GM13977 (cell line): Measurements from ENCODE around the gene ATP13A2.
"Not testable (repeated sequence)": the region's sequence is repeated elsewhere in the genome, so short reads cannot be mapped to it uniquely, and the experiment has no call there.

Experiments
- DNase-seq: peaks from one replicate; pipeline ENCODE4 v3.0.0; 2012; ENCODE audit warnings: low spot score
- in situ Hi-C: fragments of 300-500 bp; cut with MboI; formaldehyde crosslinking; loops from one replicate; pipeline ENCODE4 v1.12.0; 2022; ENCODE audit warnings: low sequenced_read_pairs, low pct_unique_long_range_greater_than_20kb, mixed read lengths, inconsistent platforms; ENCODE audit not compliant: unreplicated experiment
- TF ChIP-seq, protein P1 (sequence below): IDR thresholded peaks from 2 replicates; pipeline ENCODE4 v1.5.1; 2012; ENCODE audit warnings: mild to moderate bottlenecking, control low read depth; ENCODE audit not compliant: insufficient read depth; ENCODE audit errors: extremely low read depth, missing control alignments

ATP13A2 gene

GRCh38 chr1:16967962-16968361 lies 43.8 kb downstream of the ATP13A2 start:
- DNase-seq = no peak
- in situ Hi-C loops = no loop called here

DNA sequence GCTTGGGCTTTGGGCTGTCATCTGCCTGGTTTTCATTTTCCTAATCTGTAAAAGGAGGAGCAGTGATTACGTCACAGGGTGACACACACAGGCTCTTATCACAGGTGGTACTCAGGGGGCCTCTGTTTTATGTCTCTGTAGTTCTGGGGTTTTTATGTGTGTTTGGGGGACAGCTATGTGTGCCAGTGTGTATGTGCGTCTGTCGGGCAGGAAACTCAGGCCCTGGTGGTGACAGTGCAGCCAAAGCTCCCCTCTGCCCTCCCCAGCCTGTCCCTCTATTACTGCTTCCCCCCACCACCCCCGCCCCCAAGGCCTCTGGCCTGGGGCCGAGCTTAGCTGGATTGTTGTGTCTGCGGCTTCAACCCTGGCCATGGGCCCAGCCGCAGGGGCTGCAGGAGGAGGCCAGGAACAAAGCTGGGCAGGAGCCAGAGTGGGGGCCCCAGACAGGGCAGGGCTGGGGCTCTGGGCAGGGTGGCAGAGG lies 44.6 kb downstream of the ATP13A2 start:
- no peak for DNase-seq

More at GRCh38 chr1:16967962-16968361, 43.8 kb downstream of the ATP13A2 start:
- TF ChIP-seq, protein P1, sequence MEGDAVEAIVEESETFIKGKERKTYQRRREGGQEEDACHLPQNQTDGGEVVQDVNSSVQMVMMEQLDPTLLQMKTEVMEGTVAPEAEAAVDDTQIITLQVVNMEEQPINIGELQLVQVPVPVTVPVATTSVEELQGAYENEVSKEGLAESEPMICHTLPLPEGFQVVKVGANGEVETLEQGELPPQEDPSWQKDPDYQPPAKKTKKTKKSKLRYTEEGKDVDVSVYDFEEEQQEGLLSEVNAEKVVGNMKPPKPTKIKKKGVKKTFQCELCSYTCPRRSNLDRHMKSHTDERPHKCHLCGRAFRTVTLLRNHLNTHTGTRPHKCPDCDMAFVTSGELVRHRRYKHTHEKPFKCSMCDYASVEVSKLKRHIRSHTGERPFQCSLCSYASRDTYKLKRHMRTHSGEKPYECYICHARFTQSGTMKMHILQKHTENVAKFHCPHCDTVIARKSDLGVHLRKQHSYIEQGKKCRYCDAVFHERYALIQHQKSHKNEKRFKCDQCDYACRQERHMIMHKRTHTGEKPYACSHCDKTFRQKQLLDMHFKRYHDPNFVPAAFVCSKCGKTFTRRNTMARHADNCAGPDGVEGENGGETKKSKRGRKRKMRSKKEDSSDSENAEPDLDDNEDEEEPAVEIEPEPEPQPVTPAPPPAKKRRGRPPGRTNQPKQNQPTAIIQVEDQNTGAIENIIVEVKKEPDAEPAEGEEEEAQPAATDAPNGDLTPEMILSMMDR = no peak

GRCh38 chr1:16966282-16966681 lies 45.4 kb downstream of the ATP13A2 start:
- TF ChIP-seq, protein P1 = no peak
- in situ Hi-C loops = no loop called here
- DNase-seq = no peak

More for the DNA sequence above, 44.6 kb downstream of the ATP13A2 start:
- TF ChIP-seq, protein P1 = no peak
- in situ Hi-C loops = no loop called here

GRCh38 chr1:16965486-16966067 lies 46.2 kb downstream of the ATP13A2 start:
- TF ChIP-seq, protein P1 = no peak
- no peak for DNase-seq
- in situ Hi-C loops = no loop called here

GRCh38 chr1:16964169-16964568 lies 47.6 kb downstream of the ATP13A2 start:
- DNase-seq, in situ Hi-C loops: not testable (repeated sequence)

- in situ Hi-C loops = no loop called here
- no peak for DNase-seq
- TF ChIP-seq, protein P1 = no peak
These were observed 50.2 kb downstream of the ATP13A2 start for GRCh38 chr1:16961297-16962133.

GRCh38 chr1:16960560-16961296 lies 51.0 kb downstream of the ATP13A2 start:
- in situ Hi-C loops = no loop called here
- TF ChIP-seq, protein P1 = peak; percentile 89
- DNase-seq = peak; percentile 88
